Brain microvascular endothelial cell (primary cell): ENCODE data around the gene UNC13B.
A peak's percentile ranks its signal among the peaks of the same experiment; 100 is the strongest.

Experiments
- DNase-seq: peaks from one replicate; pipeline ENCODE4 v3.0.0-alpha.2; 2020
- H3K27ac ChIP-seq: fragments of 250-450 bp; sonication (Bioruptor Pico); 2 replicates; pipeline ENCODE4 v1.5.1; 2020; ENCODE audit warnings: mild to moderate bottlenecking, moderate library complexity
- H3K27me3 ChIP-seq: fragments of 250-450 bp; sonication (Bioruptor Pico); replicated peaks from 2 replicates; pipeline ENCODE4 v1.5.1; 2020; ENCODE audit warnings: mild to moderate bottlenecking
- H3K36me3 ChIP-seq: fragments of 250-450 bp; sonication (Bioruptor Pico); replicated peaks from 2 replicates; pipeline ENCODE4 v1.5.1; 2020; ENCODE audit warnings: mild to moderate bottlenecking
- H3K4me3 ChIP-seq: 2 replicates; pipeline ENCODE4 v1.5.1; 2011; ENCODE audit warnings: low read depth, mild to moderate bottlenecking, control low read depth, low read length, moderate library complexity
- in situ Hi-C: cut with HindIII; loops from 2 replicates; pipeline ENCODE4 v1.10.0; 2017; ENCODE audit warnings: low sequenced_read_pairs, low pct_ligation_motif_present
- TF ChIP-seq, protein P1 (sequence below): IDR thresholded peaks from 2 replicates; pipeline ENCODE4 v1.5.1; 2011; ENCODE audit warnings: low read depth, mild to moderate bottlenecking, moderate library complexity, low read length, control low read depth, inconsistent platforms; ENCODE audit errors: missing control alignments

UNC13B gene

DNA sequence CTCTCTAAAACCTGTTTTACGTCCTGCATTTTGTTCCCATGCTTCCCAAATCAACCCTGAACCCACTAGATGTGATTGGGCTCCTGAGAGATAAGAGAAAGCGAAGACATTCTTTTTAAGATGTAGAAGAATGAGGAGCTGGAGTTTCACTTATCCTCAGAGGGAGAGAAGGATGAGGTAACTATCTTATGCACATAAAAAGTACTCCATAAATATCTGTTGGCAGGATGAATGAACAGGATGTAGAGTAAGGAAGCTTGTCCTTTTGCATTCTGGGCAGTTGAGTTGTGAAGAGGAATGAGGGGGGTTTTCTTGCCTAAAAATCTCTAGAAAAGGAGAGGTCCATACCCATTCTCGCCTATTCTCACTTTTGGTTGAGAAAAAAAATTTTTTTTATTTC, 163.2 kb downstream of the UNC13B start:
- in situ Hi-C loops, result no loop called here
- no peak for DNase-seq
- H3K27me3 ChIP-seq, result no peaks in the 10 kb centered on the region
- H3K4me3 ChIP-seq, result no peak overlapping the region
- TF ChIP-seq, protein P1, sequence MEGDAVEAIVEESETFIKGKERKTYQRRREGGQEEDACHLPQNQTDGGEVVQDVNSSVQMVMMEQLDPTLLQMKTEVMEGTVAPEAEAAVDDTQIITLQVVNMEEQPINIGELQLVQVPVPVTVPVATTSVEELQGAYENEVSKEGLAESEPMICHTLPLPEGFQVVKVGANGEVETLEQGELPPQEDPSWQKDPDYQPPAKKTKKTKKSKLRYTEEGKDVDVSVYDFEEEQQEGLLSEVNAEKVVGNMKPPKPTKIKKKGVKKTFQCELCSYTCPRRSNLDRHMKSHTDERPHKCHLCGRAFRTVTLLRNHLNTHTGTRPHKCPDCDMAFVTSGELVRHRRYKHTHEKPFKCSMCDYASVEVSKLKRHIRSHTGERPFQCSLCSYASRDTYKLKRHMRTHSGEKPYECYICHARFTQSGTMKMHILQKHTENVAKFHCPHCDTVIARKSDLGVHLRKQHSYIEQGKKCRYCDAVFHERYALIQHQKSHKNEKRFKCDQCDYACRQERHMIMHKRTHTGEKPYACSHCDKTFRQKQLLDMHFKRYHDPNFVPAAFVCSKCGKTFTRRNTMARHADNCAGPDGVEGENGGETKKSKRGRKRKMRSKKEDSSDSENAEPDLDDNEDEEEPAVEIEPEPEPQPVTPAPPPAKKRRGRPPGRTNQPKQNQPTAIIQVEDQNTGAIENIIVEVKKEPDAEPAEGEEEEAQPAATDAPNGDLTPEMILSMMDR, result no peak
- no peaks in the 10 kb centered on the region for H3K36me3 ChIP-seq
- no peak overlapping the region for H3K27ac ChIP-seq

DNA sequence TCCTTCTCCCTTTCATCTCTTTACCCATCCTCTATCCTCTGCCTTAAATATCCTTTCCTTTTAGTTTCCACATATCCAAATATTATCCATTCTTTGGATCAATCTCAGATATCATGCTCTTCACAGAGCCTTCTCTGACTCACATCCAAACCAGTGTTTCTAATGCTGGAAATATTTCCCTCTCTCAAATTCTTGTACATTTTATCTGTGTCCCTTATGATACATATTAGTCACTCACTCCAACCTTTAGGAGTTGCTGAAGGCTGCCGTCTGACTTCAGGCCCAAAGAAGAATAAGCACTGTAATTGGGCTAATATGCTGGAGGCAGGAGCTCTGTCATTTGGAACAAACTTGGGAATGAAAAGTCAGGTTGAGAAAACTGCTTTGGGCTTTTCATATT, 171.7 kb downstream of the UNC13B start:
- TF ChIP-seq, protein P1, result no peak
- H3K4me3 ChIP-seq, result no peak overlapping the region
- H3K36me3 ChIP-seq, result no peaks in the 10 kb centered on the region
- H3K27ac ChIP-seq, result peak overlapping the region; percentile 50
- no peaks in the 10 kb centered on the region for H3K27me3 ChIP-seq
- peak; percentile 53 for DNase-seq
- in situ Hi-C loops, result no loop called here

DNA sequence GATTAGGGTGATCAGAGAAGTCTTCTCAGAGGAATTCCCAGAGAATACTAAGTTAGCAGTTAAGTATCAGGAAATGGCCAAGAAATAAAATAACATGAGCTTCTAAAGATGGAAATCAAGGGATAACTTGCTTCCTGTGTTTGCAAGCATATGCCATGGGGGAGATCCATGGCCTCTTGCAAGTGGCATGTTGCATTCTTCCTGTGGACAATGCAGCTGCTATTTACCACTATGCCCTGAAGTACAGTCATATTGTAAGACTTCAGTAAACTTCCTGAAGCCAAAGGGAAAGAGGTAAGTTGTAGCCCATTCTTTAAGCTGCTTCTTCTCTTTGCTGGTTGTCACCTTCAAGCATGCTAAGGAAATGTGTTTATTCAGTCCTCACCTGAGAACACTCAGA, 173.4 kb downstream of the UNC13B start:
- no peak for DNase-seq
- H3K36me3 ChIP-seq, result no peaks in the 10 kb centered on the region
- H3K4me3 ChIP-seq, result no peak overlapping the region
- TF ChIP-seq, protein P1, result no peak
- no peaks in the 10 kb centered on the region for H3K27me3 ChIP-seq
- in situ Hi-C loops, result no loop called here
- H3K27ac ChIP-seq, result no peak overlapping the region

DNA sequence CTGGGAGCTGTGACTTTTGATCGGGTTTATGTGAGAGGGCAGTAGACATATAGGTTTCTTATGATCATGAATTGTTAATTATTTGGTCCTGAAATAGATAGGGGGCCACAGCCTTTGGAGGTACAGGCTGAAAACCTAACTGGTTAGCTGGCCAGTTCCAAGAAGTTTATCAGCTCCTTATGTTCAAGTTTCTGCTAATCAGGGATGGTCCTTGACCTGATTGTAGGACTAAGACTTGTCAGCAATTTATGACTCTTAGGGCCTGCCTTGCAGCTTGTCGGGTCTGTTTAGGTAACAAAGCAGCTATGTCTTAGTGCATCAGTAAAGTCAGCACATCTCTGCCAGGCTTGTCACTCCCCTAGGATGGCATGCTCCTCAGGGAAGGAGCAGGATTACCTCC, 176.3 kb downstream of the UNC13B start:
- Histone ChIP-seq H3K36me3 (no peaks in the 10 kb centered on the region), H3K27ac (no peak overlapping the region), H3K4me3 (no peak overlapping the region), H3K27me3 (no peaks in the 10 kb centered on the region)
- DNase-seq, result no peak
- in situ Hi-C loops, result no loop called here
- TF ChIP-seq, protein P1, result no peak

DNA sequence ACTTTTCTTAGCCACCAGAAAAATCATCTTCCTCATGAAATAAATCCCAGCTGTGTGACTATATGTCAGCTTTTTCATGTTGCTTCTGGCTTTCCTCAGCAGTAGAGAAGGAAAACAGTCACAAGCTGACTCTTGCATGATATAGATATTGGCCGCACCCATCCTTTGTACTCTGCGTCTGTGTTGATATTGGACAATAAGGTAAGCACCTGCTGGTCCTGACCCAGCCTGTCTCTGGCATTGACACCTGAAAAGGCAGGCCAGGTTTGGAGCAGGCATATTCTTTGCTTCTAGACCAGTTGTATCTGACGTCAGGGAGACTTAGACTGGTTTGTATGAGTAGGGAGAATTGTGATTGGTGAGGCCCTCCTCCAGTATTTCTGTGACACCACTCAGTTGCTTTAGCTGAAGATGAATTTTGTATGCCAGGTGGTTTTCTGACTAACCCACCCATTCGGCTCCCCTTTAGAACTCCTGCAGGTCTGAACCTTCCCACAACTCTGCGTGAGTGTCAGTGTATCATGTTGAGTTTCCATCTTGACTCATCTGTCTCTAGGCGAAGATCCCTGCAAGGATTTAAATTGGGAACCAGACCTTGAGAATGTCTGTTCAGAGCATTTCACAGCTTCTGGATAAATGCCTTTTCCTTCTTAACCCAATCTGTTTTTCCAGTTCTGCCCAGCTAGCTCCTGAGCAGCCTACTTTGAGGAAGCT, 176.9 kb downstream of the UNC13B start:
- DNase-seq, result no peak
- TF ChIP-seq, protein P1, result no peak
- in situ Hi-C loops, result no loop called here
- H3K4me3 ChIP-seq, result no peak overlapping the region
- no peaks in the 10 kb centered on the region for H3K36me3 ChIP-seq
- H3K27me3 ChIP-seq, result no peaks in the 10 kb centered on the region
- H3K27ac ChIP-seq, result no peak overlapping the region

DNA sequence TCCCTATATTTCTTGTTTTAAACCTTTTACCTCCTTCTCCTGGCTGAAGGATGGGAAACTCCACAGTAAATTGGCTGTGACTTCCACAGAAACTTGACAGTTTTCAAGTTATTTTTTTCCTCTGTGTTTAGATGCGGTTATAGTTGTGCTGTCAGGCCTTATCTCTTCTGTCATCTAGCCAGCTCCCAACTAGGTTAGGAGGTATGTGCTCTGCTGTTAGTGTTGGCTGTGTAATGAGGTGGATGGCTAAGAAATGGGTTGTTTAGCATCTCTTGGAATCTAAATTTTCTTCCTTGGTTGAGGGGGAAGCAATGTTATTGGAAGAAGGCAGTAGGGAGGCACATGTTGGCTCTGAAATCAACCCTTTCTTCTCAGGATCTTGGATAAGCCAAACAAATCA, 178.2 kb downstream of the UNC13B start:
- no peaks in the 10 kb centered on the region for H3K36me3 ChIP-seq

More for the DNA sequence above, 178.2 kb downstream of the UNC13B start:
- H3K27me3 ChIP-seq, result no peaks in the 10 kb centered on the region
- no peak overlapping the region for H3K27ac ChIP-seq
- no peak overlapping the region for H3K4me3 ChIP-seq
- TF ChIP-seq, protein P1, result no peak
- in situ Hi-C loops, result no loop called here
- DNase-seq, result peak; percentile 35
